Pulmonary artery endothelial cell (primary cell): ENCODE data around the gene IRX2. TPM values are rescaled to one million over a fixed set of nuclear protein-coding genes. Genes with fewer than 3 reads are reported as not detected.

ENCODE experiments used
- DNase-seq: peaks from one replicate; pipeline ENCODE4 v3.0.0-alpha.2; 2011; ENCODE audit warnings: low read depth, low spot score
- total RNA-seq: library from RNA; depleted of rRNA; stranded (reverse); fragments of >200 nt; gene quantifications from 2 replicates; pipeline ENCODE4 v1.2.3, GENCODE V29; 2014

IRX2 gene
- not detected in 2 replicates for total RNA-seq

- DNase-seq: no peak
These were observed at the start of gene IRX2 for GRCh38 chr5:2751592-2752021. IRX2 (minus strand) TSS chr5:2751677; CDS start chr5:2751413, 264 bp downstream.

- no peak for DNase-seq
These were observed 48.6 kb upstream of the IRX2 start for GRCh38 chr5:2800035-2800434.

- DNase-seq: no peak
These were observed 46.5 kb upstream of the IRX2 start for GRCh38 chr5:2797981-2798380.

- no peak for DNase-seq
These were observed 45.7 kb upstream of the IRX2 start for GRCh38 chr5:2797160-2797559.

GRCh38 chr5:2783223-2783622, 31.7 kb upstream of the IRX2 start:
- DNase-seq: no peak

GRCh38 chr5:2782658-2783057, 31.2 kb upstream of the IRX2 start:
- no peak for DNase-seq

GRCh38 chr5:2780421-2781171, 29.1 kb upstream of the IRX2 start:
- no peak for DNase-seq

GRCh38 chr5:2779459-2779858, 28.0 kb upstream of the IRX2 start:
- no peak for DNase-seq

GRCh38 chr5:2776337-2777302, 25.1 kb upstream of the IRX2 start:
- no peak for DNase-seq

- DNase-seq: no peak
These were observed 21.9 kb upstream of the IRX2 start for GRCh38 chr5:2773327-2773726.

GRCh38 chr5:2767089-2767488, 15.6 kb upstream of the IRX2 start:
- no peak for DNase-seq

- DNase-seq: no peak
These were observed 13.1 kb upstream of the IRX2 start for GRCh38 chr5:2764581-2764980.

GRCh38 chr5:2763533-2763794, 12.0 kb upstream of the IRX2 start:
- no peak for DNase-seq

GRCh38 chr5:2762744-2763532, 11.5 kb upstream of the IRX2 start:
- DNase-seq: no peak

GRCh38 chr5:2761921-2762488, 10.5 kb upstream of the IRX2 start:
- no peak for DNase-seq

GRCh38 chr5:2759696-2760461, 8.4 kb upstream of the IRX2 start:
- no peak for DNase-seq

GRCh38 chr5:2759091-2759490, 7.6 kb upstream of the IRX2 start:
- DNase-seq: no peak

GRCh38 chr5:2758632-2759031, 7.2 kb upstream of the IRX2 start:
- no peak for DNase-seq

- DNase-seq: no peak
These were observed 6.3 kb upstream of the IRX2 start for GRCh38 chr5:2757563-2758351.
